Upper lobe of left lung (tissue), 6 donors: ENCODE results near the gene LTBP1. TPM values are rescaled to one million over a fixed set of nuclear protein-coding genes. Genes with fewer than 3 reads are reported as not detected.

Experiments
- ATAC-seq, 2 donors: fragments of 200-7000 bp; cut with Tn5 transposase; one replicate each; pipeline ENCODE4 v1.9.1; 2022; ENCODE audit warnings: mild to moderate bottlenecking in 2 of 2, moderate library complexity in 2 of 2; ENCODE audit not compliant: low FRiP score in 2 of 2
- DNase-seq, 2 donors: peaks; one replicate each; pipeline ENCODE4 v3.0.0-alpha.2; 2019 to 2020
- H3K27ac ChIP-seq, 4 donors: fragments of 200-600 bp; sonication (generic); one replicate each; pipeline ENCODE4 v1.5.1; 2016 to 2019
- H3K27me3 ChIP-seq, 4 donors: fragments of 200-600 bp; sonication (generic); one replicate each; pipeline ENCODE4 v1.5.1; 2017 to 2019
- H3K36me3 ChIP-seq, 4 donors: fragments of 200-600 bp; sonication (generic); one replicate each; pipeline ENCODE4 v1.5.1; 2016 to 2019
- H3K4me1 ChIP-seq, 4 donors: fragments of 200-600 bp; sonication (generic); one replicate each; pipeline ENCODE4 v1.5.1; 2018 to 2019
- H3K4me3 ChIP-seq, 4 donors: fragments of 200-600 bp; sonication (generic); one replicate each; pipeline ENCODE4 v1.5.1; 2017 to 2019; ENCODE audit warnings: mild to moderate bottlenecking in 2 of 4, moderate library complexity in 1 of 4
- H3K9me3 ChIP-seq, 4 donors: fragments of 200-600 bp; sonication (generic); one replicate each; pipeline ENCODE4 v1.5.1; 2018 to 2019
- EP300 ChIP-seq, 4 donors: sonication (generic); formaldehyde crosslinking; IDR thresholded peaks; one replicate each; pipeline ENCODE4 v1.5.1; 2017; ENCODE audit warnings: antibody characterized with exemption in 4 of 4, control low read depth in 2 of 4
- POLR2A ChIP-seq, 4 donors: fragments of 450-650 bp; IDR thresholded peaks; one replicate each; pipeline ENCODE4 v1.5.1; 2016 to 2017; ENCODE audit warnings: antibody characterized with exemption in 4 of 4, mild to moderate bottlenecking in 2 of 4
- POLR2AphosphoS5 ChIP-seq, 2 donors: sonication (generic); formaldehyde crosslinking; IDR thresholded peaks; one replicate each; pipeline ENCODE4 v1.5.1; 2017; ENCODE audit warnings: antibody characterized with exemption in 2 of 2
- WGBS, 2 donors: methylation state at CpG; one replicate each; pipeline ENCODE4 v1.1.5; 2017 to 2018; 5-methylcytosine and 5-hydroxymethylcytosine counted together
- total RNA-seq, 6 donors: library from RNA; depleted of rRNA in 4 of 6; stranded (reverse); fragments of >200 nt in 4 of 6; gene quantifications; one replicate each; pipeline versions ENCODE4 v1.1.0 to v1.2.1, GENCODE V29; 2016 to 2021
- TF ChIP-seq, protein P1 (sequence below), 6 experiments: fragments of 450-650 bp in 4 of 6; fragments of 200-600 bp in 2 of 6; sonication (generic) in 2 of 6; IDR thresholded peaks; one replicate each; pipeline ENCODE4 v1.5.1; 2016 to 2019; ENCODE audit warnings: antibody characterized with exemption in 6 of 6
- donor health status: DM: no; HTN: no; CAD: no; lungs with moderate emphysema.
- donor health status: DM: no; HTN: yes; CAD: no; lungs with severe emphysema.

The LTBP1 gene
- total RNA-seq, 6 donors from 2014 or later: 11.5 to 45.0 (median 27.1) TPM

DNA sequence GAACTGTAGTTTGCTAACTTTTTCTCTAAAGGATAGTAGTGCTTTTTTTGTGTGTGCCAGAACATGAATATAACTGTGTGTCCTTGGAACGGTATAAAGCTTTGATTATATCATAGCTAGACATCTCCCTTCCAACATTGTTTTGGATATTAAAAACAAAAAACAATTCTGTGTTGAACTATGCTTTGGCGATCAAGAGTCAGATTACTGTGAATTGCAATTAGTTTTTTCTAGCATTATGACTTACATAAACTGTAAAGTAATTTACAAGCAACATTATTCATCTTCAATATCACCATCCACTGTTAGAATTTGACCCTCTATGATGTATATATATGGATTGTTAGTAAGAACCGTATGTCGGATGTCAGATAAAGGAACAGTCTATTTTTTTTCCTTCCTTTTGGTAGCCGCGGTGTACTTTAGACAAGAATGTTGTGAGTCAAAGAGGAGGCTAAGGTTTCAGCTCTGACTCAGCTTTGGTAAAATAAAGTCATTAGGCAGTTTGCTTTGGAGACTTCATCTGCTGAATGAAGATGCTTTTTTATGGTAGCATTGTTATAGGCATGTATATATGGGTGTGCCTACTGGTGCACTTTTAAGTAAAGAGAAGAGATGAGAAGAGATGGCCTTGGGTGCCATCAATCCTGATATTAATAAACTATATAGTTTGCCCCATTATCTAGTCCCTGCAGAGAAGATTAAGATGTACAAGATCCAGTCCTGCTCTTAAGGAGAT lies 76.4 kb downstream of the LTBP1 start:
- no peak for DNase-seq
- 27 to 41% methylated on average over 6 of the region's 6 CpGs for WGBS, 2 donors
- H3K27me3 ChIP-seq: no peaks in the 10 kb centered on the region
- peaks cover 0 to 4% (median 0%) of the 10 kb centered on the region in 4 donors for H3K9me3 ChIP-seq
- no peak overlapping the region for H3K4me3 ChIP-seq
- H3K36me3 ChIP-seq: no peaks in the 10 kb centered on the region
- H3K27ac ChIP-seq: peak overlapping the region in 1 of 4 donors; percentile 37
- peaks cover 0 to 14% (median 4%) of the 10 kb centered on the region in 4 donors for H3K4me1 ChIP-seq
- peak in 1 of 2 donors; percentile 61 for ATAC-seq
- no peak for TF ChIP-seq EP300 (IDR thresholded peaks at IDR 0.05)
- TF ChIP-seq, protein P1, sequence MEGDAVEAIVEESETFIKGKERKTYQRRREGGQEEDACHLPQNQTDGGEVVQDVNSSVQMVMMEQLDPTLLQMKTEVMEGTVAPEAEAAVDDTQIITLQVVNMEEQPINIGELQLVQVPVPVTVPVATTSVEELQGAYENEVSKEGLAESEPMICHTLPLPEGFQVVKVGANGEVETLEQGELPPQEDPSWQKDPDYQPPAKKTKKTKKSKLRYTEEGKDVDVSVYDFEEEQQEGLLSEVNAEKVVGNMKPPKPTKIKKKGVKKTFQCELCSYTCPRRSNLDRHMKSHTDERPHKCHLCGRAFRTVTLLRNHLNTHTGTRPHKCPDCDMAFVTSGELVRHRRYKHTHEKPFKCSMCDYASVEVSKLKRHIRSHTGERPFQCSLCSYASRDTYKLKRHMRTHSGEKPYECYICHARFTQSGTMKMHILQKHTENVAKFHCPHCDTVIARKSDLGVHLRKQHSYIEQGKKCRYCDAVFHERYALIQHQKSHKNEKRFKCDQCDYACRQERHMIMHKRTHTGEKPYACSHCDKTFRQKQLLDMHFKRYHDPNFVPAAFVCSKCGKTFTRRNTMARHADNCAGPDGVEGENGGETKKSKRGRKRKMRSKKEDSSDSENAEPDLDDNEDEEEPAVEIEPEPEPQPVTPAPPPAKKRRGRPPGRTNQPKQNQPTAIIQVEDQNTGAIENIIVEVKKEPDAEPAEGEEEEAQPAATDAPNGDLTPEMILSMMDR (IDR thresholded peaks at IDR 0.05): no peak
- no peak for TF ChIP-seq POLR2A (IDR thresholded peaks at IDR 0.05)
- no peak for TF ChIP-seq POLR2AphosphoS5 (IDR thresholded peaks at IDR 0.05)

DNA sequence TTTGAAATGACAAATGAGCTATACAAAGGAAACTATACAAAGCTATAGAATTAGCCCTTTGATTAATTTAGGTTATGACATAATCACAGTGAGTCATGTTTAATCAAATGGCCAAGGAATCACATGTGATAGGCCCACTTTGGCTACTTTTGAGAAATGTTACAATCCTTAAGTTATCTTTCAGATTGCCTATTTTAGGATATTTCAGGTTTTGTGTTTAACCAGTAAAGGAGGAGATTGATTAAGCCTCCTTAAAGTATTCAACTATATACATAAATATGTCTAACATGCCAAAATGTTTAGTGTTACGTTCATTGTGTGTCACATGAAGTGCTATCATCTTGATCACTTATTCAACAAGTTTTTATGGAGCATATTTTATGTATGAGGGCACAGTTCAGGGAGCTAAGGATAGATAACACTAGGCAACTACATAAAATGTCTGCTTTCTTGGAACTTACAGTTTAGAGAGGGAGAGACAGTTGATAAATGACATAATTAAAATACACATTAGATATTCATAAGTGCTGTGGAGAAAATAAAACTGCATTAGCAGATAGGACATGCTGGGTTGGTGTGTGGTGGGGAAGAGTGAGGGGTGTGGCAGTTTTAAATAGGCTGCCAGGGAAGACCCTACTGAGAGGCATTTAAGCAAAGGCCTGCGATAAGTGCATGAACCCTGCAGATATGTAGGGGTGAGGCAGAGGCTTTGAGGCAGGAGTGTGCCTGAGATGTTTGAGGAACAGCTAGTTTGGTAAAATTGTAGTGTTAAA lies 77.2 kb downstream of the LTBP1 start:
- Histone ChIP-seq H3K4me3 (no peak overlapping the region), H3K9me3 (peaks cover 0 to 4% (median 0%) of the 10 kb centered on the region in 4 donors), H3K4me1 (peaks cover 0 to 14% (median 4%) of the 10 kb centered on the region in 4 donors), H3K36me3 (no peaks in the 10 kb centered on the region), H3K27me3 (no peaks in the 10 kb centered on the region), H3K27ac (peak overlapping the region in 1 of 4 donors; percentile 37)
- DNase-seq: no peak
- TF ChIP-seq POLR2A (IDR thresholded peaks at IDR 0.05) (no peak), POLR2AphosphoS5 (IDR thresholded peaks at IDR 0.05) (no peak), EP300 (IDR thresholded peaks at IDR 0.05) (no peak)
- TF ChIP-seq, protein P1 (IDR thresholded peaks at IDR 0.05): no peak
- WGBS, 2 donors: 92 to 95% methylated on average over 2 of the region's 2 CpGs
- no peak for ATAC-seq

DNA sequence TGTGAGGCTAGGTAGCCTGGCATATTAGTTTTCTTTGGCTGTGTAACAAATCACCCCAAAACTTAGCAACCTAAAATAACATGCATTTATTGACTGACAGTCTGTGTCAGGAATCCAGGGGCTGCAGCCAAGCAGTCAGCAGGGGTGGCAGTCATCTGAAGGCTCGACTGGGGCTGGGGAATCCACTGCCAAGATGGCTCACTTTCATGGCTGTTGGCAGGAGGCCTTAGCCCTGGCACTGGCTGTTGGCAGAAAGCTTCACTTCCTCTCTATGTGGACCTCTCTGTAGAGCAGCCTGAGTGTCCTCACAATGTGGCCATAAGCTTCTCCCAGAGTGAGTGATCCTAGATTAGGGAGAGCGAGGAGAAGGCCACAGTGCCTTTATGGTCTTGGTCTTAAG lies 78.0 kb downstream of the LTBP1 start:
- H3K4me1 ChIP-seq: peaks cover 0 to 14% (median 4%) of the 10 kb centered on the region in 4 donors
- 84 to 100% methylated on average over 1 to 2 of the region's 2 CpGs for WGBS, 2 donors
- H3K4me3 ChIP-seq: no peak overlapping the region
- DNase-seq (no peak), ATAC-seq (no peak)
- H3K36me3 ChIP-seq: no peaks in the 10 kb centered on the region
- no peak overlapping the region for H3K27ac ChIP-seq
- H3K27me3 ChIP-seq: no peaks in the 10 kb centered on the region
- no peak for TF ChIP-seq POLR2AphosphoS5 (IDR thresholded peaks at IDR 0.05)
- no peak for TF ChIP-seq EP300 (IDR thresholded peaks at IDR 0.05)
- TF ChIP-seq POLR2A (IDR thresholded peaks at IDR 0.05): no peak
- peaks cover 0 to 4% (median 0%) of the 10 kb centered on the region in 4 donors for H3K9me3 ChIP-seq

DNA sequence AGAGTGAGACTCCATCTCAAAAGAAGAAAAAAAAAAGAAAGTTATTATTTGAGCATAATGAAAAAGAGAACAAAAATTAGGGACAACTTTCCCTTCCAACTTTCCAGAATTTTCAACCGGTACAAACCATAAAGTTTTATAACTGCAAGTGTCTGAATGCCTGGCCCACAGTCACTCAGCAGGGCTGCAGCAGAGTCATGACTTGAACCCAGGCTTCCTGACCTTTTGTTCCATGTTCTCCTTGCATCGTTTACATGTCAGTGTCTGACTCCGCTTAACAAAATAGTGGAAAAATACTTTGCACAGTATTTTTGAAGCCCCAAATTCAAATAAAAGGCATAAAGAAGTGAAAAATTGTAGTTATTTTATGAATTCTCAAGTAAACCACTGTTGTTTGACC lies 82.7 kb downstream of the LTBP1 start:
- WGBS, 2 donors: 66 to 89% methylated on average over 3 of the region's 3 CpGs
- no peaks in the 10 kb centered on the region for H3K27me3 ChIP-seq
- ATAC-seq (no peak), DNase-seq (no peak)
- no peaks in the 10 kb centered on the region for H3K4me1 ChIP-seq
- no peak for TF ChIP-seq POLR2AphosphoS5 (IDR thresholded peaks at IDR 0.05)
- TF ChIP-seq, protein P1 (IDR thresholded peaks at IDR 0.05): no peak
- no peaks in the 10 kb centered on the region for H3K36me3 ChIP-seq
- H3K4me3 ChIP-seq: no peak overlapping the region
- H3K27ac ChIP-seq: no peak overlapping the region
- peaks cover 0 to 4% (median 0%) of the 10 kb centered on the region in 4 donors for H3K9me3 ChIP-seq

DNA sequence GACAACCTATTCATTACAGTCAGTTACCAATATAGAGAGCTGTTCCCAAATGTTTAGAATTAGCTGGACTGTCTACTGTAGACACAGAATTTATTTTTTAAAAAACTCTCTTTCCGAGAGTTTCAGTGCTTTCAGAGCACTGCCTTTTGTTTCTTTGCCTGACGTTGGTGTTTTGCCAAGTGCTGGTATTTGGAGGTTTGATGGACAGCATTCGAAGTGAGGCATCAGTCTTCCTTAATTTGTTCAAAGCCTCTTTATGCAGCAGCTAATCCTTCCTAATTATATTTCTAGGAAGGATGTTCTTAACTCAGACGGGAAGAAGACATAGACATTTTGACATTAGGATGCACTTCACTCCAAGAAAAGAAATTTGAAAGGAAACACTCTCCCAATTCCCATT lies 83.2 kb downstream of the LTBP1 start:
- H3K27ac ChIP-seq: no peak overlapping the region
- no peaks in the 10 kb centered on the region for H3K36me3 ChIP-seq
- 56 to 58% methylated on average over 4 of the region's 4 CpGs for WGBS, 2 donors
- TF ChIP-seq, protein P1 (IDR thresholded peaks at IDR 0.05): no peak
- TF ChIP-seq POLR2AphosphoS5 (IDR thresholded peaks at IDR 0.05) (no peak), POLR2A (IDR thresholded peaks at IDR 0.05) (no peak), EP300 (IDR thresholded peaks at IDR 0.05) (no peak)
- H3K4me3 ChIP-seq: no peak overlapping the region
- H3K9me3 ChIP-seq: peaks cover 0 to 2% (median 0%) of the 10 kb centered on the region in 4 donors
- DNase-seq (no peak), ATAC-seq (no peak)
- no peaks in the 10 kb centered on the region for H3K27me3 ChIP-seq
- peaks cover 0 to 2% (median 0%) of the 10 kb centered on the region in 4 donors for H3K4me1 ChIP-seq
